GM12873 (cell line): Measurements from ENCODE around the gene KY.

ENCODE experiments used
- CTCF ChIP-seq: IDR thresholded peaks from 2 replicates; pipeline ENCODE4 v1.5.1; 2012; ENCODE audit warnings: low read depth, mild to moderate bottlenecking, moderate library complexity, low read length, control low read depth; ENCODE audit not compliant: insufficient read depth; ENCODE audit errors: missing control alignments

Gene KY

GRCh38 chr3:134602440-134602814 lies 48.4 kb downstream of the KY start:
- TF ChIP-seq CTCF, result no peak

- TF ChIP-seq CTCF, result no peak
Observed at GRCh38 chr3:134601539-134602439, 49.0 kb downstream of the KY start.

- peak; percentile 90 for TF ChIP-seq CTCF
Observed at GRCh38 chr3:134600685-134601463, 49.9 kb downstream of the KY start.

- no peak for TF ChIP-seq CTCF
Observed at GRCh38 chr3:134600206-134600605, 50.6 kb downstream of the KY start.

- TF ChIP-seq CTCF, result no peak
Observed at GRCh38 chr3:134598763-134599545, 51.9 kb downstream of the KY start.

GRCh38 chr3:134597390-134597970 lies 53.3 kb downstream of the KY start:
- no peak for TF ChIP-seq CTCF
